SHP77 (cell line): ENCODE measurements around the gene CBX3.
"Not testable (repeated sequence)": the region's sequence is repeated elsewhere in the genome, so short reads cannot be mapped to it uniquely, and the experiment has no call there.

Experiments
- DNase-seq, 2 experiments: peaks; one replicate each; lab custom pipeline; 2025; lab: John Stamatoyannopoulos, UW

Gene CBX3

GRCh38 chr7:26202019-26202990 lies 760 bp downstream of the CBX3 start:
- peak in 1 of 2 experiments; percentile 45 for DNase-seq

- no peak for DNase-seq
Observed at GRCh38 chr7:26203016-26203415, 1.5 kb downstream of the CBX3 start.

DNA sequence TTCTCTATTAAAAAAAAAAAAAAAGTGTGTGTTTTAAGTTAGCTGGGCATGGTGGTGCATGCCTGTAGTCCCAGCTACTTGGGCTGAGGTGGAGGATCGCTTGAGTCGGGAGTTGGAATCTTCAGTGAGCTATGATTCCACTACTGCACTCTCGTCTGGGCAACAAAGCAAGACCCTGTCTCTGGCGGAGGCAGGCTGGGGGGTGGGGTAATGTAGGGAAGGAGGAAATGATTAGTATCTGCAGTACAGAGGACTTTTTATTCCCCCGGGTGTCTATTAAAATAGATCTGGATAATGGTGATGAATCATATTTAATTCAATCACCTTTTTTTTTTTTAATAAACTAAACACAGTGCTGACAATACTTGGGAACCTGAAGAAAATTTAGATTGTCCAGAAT lies 6.5 kb downstream of the CBX3 start:
- no peak for DNase-seq

GRCh38 chr7:26212921-26213718 lies 11.6 kb downstream of the CBX3 start:
- no peak for DNase-seq

DNA sequence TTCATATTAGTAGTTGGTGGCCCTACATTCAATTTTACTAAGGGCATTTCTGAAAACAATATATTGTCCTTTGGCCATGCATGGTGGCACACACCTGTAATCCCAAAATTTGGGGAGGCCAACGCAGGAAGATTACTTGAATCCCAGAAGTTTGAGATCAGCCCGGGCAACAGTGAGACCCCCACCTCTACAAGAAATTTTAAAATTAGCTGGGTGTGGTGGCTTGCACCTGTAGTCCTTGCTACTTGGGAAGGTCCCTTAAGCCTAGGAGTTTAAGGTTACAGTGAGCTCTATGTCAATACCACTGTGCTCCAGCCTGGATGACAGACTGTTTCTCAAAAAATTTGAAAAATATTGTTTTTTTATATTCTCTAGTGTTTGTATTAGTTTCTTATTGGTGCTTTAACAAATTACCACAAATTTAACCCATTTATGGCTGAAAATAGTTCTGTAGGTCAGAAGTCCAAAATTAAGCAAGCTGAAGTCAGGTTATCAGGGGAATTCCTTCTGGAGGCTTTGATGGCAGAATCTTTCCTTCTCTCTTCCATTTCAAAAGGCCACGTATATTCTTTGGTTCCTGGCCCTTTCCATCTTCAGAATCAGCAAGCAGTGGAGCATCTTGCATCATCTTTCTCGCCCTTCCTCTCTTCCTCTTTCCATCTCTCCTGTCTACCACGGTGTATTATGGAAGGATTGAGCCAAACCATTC lies 12.4 kb downstream of the CBX3 start:
- no peak for DNase-seq

DNA sequence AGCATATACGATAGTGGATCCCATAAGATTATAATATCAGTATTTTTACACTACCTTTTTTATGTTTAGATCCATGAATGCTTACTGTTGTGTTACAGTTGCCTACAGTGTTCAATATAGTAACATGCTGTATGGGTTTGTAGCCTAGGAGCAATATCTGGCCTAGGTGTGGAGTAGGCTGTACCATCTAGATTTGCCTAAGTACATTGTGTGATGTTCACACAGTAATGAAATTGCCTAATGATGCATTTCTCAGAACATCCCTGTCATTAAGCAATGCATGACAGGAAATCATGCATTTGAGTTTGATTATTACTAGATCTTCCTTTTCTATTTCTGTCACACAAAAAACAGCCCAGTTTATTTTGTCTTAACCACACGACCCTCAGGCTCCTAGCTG lies 14.5 kb downstream of the CBX3 start:
- no peak for DNase-seq

DNA sequence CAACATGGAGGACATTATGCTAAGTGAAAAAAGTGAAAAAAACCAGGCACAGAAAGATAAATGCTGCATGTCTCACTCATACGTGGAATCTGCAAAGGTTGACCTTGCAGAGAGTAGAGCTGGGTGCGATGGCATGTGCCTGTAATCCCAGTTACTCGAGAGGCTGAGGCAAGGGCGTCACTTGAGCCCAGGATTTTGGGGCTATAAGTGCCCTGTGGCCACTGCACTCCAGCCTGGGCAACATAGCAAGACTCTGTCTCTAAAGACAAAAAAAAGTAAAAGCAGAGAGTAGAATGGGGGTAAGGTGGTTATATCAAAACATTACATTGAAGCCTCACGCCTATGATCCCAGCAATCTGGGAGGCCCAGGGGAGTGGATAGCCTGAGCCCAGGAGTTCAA lies 22.8 kb downstream of the CBX3 start:
- DNase-seq: no peak

DNA sequence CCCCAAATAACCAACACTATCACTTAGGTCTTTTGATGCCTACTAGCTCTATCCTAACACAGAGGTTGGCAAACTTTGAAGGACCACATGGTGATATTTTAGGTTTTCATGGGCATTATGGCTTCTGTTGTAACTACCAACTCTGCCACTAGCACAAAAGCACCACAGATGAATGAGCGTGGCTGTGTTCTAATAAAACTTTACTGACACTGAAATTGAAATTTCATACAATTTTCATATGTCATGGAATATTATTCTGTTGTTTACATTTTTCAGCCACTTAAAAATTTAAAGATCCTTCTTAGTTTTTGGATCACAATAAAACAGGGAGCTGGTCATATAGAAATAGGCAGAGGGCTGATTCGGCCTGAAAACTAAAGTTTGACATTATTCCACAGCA lies 26.4 kb downstream of the CBX3 start:
- DNase-seq: no peak

DNA sequence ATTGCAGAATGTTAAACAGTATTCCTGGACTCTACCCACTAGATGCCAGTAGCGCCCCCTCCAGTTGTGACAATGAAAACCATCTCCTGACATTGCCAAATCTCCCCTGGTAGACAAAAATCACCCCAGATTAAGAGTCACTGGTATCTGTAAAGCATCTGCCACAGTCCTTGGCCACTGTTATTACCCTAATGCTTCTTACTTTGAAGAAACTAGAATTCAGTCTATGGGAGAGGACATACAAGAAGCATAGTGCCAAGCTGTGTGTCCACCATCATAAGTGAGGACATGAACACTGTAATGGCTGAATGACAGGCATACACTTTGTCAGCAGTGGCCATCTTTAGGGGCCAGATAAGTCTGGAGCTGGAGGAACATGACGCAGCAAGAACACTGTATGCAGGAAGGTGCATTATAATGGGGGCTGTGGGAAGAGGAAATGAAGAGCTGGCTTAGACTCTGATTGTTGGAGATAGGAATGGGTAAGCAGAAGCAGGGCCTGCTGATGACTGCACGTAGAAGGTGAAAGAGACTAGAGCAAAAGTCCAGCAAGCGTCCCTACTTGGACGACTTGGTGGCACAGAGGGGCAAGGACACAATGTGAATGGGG lies 32.5 kb downstream of the CBX3 start:
- DNase-seq: no peak

DNA sequence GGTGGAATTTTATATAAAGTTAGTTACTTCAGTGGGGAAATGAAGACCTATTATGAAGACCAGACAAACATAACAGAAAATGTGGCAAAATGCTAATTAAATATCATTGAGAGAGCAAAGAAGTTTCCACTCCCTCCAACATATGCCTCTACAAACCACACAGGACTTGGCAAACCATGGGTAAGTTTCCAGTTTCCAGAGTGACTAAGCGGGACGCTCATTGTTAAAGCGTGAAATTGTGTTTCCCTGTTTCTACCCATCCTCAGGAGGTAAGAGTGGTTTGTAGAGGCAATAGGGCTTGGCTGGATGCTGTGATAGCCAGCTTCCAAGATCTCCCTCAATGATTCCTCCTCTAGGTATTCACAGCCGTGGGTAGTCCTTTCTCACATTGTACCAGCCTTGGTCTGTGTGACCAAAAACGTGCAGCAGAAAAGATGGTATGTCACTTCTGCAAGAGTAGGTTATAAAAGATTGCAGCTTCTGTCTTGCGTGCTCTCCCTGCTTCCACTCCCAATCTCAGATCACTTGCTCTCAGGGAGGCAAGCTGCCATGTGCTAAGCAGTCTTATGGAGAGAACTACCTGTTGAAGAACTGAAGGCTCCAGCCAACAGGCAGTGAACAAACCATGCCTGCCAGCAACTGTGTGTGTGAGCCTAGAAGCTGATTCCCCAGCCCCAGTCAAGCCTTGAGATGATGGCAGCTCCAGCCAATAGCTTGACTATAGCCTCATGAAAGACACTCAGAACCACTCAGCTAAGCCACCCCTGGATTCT lies 35.7 kb downstream of the CBX3 start:
- no peak for DNase-seq

GRCh38 chr7:26238032-26238431 lies 36.5 kb downstream of the CBX3 start:
- DNase-seq: no peak

- DNase-seq: no peak
Observed at GRCh38 chr7:26245150-26245549, 43.6 kb downstream of the CBX3 start.

DNA sequence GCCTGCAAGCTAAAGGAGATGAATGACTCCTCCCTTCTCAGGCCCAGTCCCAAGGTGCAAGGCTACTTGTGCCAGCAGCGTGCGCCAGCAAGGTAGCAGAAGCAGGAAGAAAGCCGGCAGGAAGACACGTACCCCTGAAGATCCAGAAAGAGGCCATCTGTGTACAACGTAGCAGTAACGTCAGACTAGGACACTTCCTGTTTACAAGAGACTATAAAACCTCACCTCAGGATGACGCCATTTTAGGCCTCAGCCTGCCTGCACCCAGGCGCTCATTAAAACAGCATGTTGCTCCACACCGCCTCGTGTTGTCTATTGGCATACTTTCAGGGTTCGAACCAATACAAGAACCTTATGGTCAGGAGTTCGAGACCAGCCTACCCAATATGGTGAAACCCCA lies 48.7 kb downstream of the CBX3 start:
- no peak for DNase-seq

- not testable (repeated sequence) for DNase-seq
Observed at GRCh38 chr7:26261866-26262265, 60.3 kb downstream of the CBX3 start.
